K562 (cell line): ENCODE data around the gene ZNF768. TPM values are rescaled to one million over a fixed set of nuclear protein-coding genes. Genes with fewer than 3 reads are reported as not detected.
A peak's percentile ranks its signal among the peaks of the same experiment; 100 is the strongest.

Experiments
- ATAC-seq: fragments of 200-7000 bp; cut with Tn5 transposase; 3 replicates; pipeline ENCODE4 v1.9.1; 2020; ENCODE audit warnings: moderate library complexity
- BruUV-seq: library from RNA; stranded (reverse); fragments of 400-500 nt; replicated peaks from 2 replicates; lab custom pipeline; 2021; lab: Mats Ljungman, UMichigan
- CTCF ChIA-PET: fragments of 300-600 bp; formaldehyde crosslinking; extraction: SDS; loops from one replicate; lab custom pipeline; 2021; ENCODE audit warnings: low intra/inter-chr PET ratio; lab: Yijun Ruan, JAX
- POLR2A ChIA-PET: fragments of 300-600, 350-650 bp; sonication (Branson Sonifier 250); formaldehyde crosslinking; extraction: SDS; loops from one replicate; lab custom pipeline; 2021; ENCODE audit warnings: antibody characterized with exemption, inconsistent platforms; lab: Yijun Ruan, JAX
- DNase-seq, 4 experiments: peaks; one replicate each; pipeline versions ENCODE4 v3.0.0 to v3.0.0-alpha.2; 2011 to 2018; ENCODE audit warnings: low spot score in 3 of 4, mixed read lengths in 3 of 4; ENCODE audit errors: extremely low read depth in 1 of 4
- FAIRE-seq: peaks from 2 replicates; lab custom pipeline; 2011; peaks lifted over from hg19 to GRCh38; lab: Jason Lieb, UNC
- H2AFZ ChIP-seq: 2 replicates; pipeline ENCODE4 v1.6.0; 2011; ENCODE audit warnings: low read depth, low read length, control low read depth, inconsistent platforms
- H3K27ac ChIP-seq: fragments of 200-600 bp; 3 replicates; pipeline ENCODE4 v1.8.0; 2011; ENCODE audit warnings: low read depth, mild to moderate bottlenecking, control low read depth, inconsistent platforms, low read length, moderate library complexity, mixed read lengths; ENCODE audit errors: extremely low read depth
- H3K27me3 ChIP-seq, 2 experiments: fragments of 300-600 bp in 1 of 2; 2 replicates in 1 of 2; 3 replicates in 1 of 2; pipeline versions ENCODE4 v1.6.0 to v1.8.0; 2011; ENCODE audit warnings: inconsistent platforms in 2 of 2, low read length in 2 of 2, mild to moderate bottlenecking in 1 of 2, mixed read lengths in 1 of 2, moderate library complexity in 1 of 2; ENCODE audit not compliant: control insufficient read depth in 2 of 2, insufficient read depth in 2 of 2
- H3K36me3 ChIP-seq: fragments of 300-600 bp; 3 replicates; pipeline ENCODE4 v1.8.0; 2011; ENCODE audit warnings: mild to moderate bottlenecking, low read length, inconsistent platforms; ENCODE audit not compliant: control insufficient read depth, insufficient read depth
- H3K4me1 ChIP-seq, 2 experiments: fragments of 200-600 bp in 1 of 2; replicated peaks in 1 of 2; 2 replicates in 1 of 2; 3 replicates in 1 of 2; pipeline versions ENCODE4 v1.5.1 to v1.8.0; 2011; ENCODE audit warnings: inconsistent platforms in 2 of 2, low read length in 2 of 2, mild to moderate bottlenecking in 1 of 2, mixed read lengths in 1 of 2, moderate library complexity in 1 of 2; ENCODE audit not compliant: control insufficient read depth in 2 of 2, insufficient read depth in 2 of 2
- H3K4me2 ChIP-seq: 2 replicates; pipeline ENCODE4 v1.6.1; 2011; ENCODE audit warnings: low read length, control low read depth, inconsistent platforms, mixed read lengths; ENCODE audit not compliant: insufficient read depth
- H3K4me3 ChIP-seq: fragments of 200-600 bp; sonication (generic), shearing (Covaris generic); 2 replicates; pipeline ENCODE4 v1.5.1; 2016; ENCODE audit warnings: control low read depth, inconsistent platforms
- H3K79me2 ChIP-seq: fragments of 200-600 bp; 3 replicates; pipeline ENCODE4 v1.8.0; 2011; ENCODE audit warnings: low read length, inconsistent platforms; ENCODE audit not compliant: control insufficient read depth, insufficient read depth
- H3K9ac ChIP-seq, 2 experiments: 2 replicates each; pipeline versions ENCODE4 v1.6.0 to v1.6.1; 2011; ENCODE audit warnings: low read depth in 2 of 2, low read length in 2 of 2, control low read depth in 1 of 2, inconsistent platforms in 1 of 2, mild to moderate bottlenecking in 1 of 2, mixed read lengths in 1 of 2; ENCODE audit not compliant: insufficient read depth in 1 of 2
- H3K9me1 ChIP-seq: one replicate; pipeline ENCODE4 v1.6.0; 2011; ENCODE audit warnings: inconsistent platforms, mild to moderate bottlenecking, low read length, moderate library complexity; ENCODE audit not compliant: control insufficient read depth, insufficient read depth
- H3K9me3 ChIP-seq: replicated peaks from 2 replicates; pipeline ENCODE4 v1.5.1; 2011; ENCODE audit warnings: low read depth, low read length, inconsistent platforms; ENCODE audit not compliant: control insufficient read depth, insufficient read depth
- H4K20me1 ChIP-seq: replicated peaks from 2 replicates; pipeline ENCODE4 v1.6.1; 2011; ENCODE audit warnings: low read length, inconsistent platforms, mixed read lengths; ENCODE audit not compliant: control insufficient read depth, insufficient read depth
- FOXK2 ChIP-seq, 2 experiments: fragments of 450-650 bp; IDR thresholded peaks in 1 of 2; conservative IDR thresholded peaks in 1 of 2; 2 replicates each; pipeline ENCODE4 v1.6.1; 2016; ENCODE audit warnings: low read depth in 2 of 2, mild to moderate bottlenecking in 1 of 2
- HMGXB4 ChIP-seq: sonication (generic); formaldehyde crosslinking; IDR thresholded peaks from 2 replicates; pipeline ENCODE4 v1.8.1; 2023; ENCODE audit warnings: mild to moderate bottlenecking, missing genetic modification reagents
- IFI16 ChIP-seq: fragments of 250-450 bp; sonication (Bioruptor Pico); IDR thresholded peaks from 2 replicates; pipeline ENCODE4 v2.1.2; 2022; ENCODE audit warnings: mild to moderate bottlenecking, inconsistent platforms
- SPI1 ChIP-seq: IDR thresholded peaks from 2 replicates; pipeline ENCODE4 v1.6.1; 2011; ENCODE audit warnings: low read depth, low read length, control low read depth, borderline replicate concordance
- STAT6 ChIP-seq: sonication (generic); formaldehyde crosslinking; IDR thresholded peaks from 2 replicates; pipeline ENCODE4 v1.8.1; 2023; ENCODE audit warnings: mild to moderate bottlenecking, missing genetic modification reagents
- ZBTB11 ChIP-seq, 3 experiments: fragments of 200-800 bp in 1 of 3; fragments of 250-450 bp in 1 of 3; fragments of 450-650 bp in 1 of 3; sonication (Bioruptor Pico) in 1 of 3; sonication (Bioruptor generic) in 1 of 3; formaldehyde crosslinking in 1 of 3; IDR thresholded peaks; 2 replicates each; pipeline versions ENCODE4 v1.6.1 to v1.8.0; 2016 to 2022; ENCODE audit warnings: mild to moderate bottlenecking in 2 of 3, missing genetic modification characterization in 2 of 3, missing compliant biosample characterization in 1 of 3, moderate library complexity in 1 of 3
- ZBTB12 ChIP-seq: fragments of 250-450 bp; sonication (Bioruptor Pico); IDR thresholded peaks from 2 replicates; pipeline ENCODE4 v1.4.0; 2020
- WGBS: fragments of 100-300 bp; shearing (Covaris generic); methylation state at CpG from one replicate; pipeline ENCODE4 v1.1.6; 2016; ENCODE audit warnings: low coverage, mixed read lengths; ENCODE audit not compliant: insufficient coverage; ENCODE audit errors: missing lambda C conversion rate; 5-methylcytosine and 5-hydroxymethylcytosine counted together
- in situ Hi-C: fragments of 300-500 bp; cut with MboI; formaldehyde crosslinking; loops from 4 replicates; pipeline ENCODE4 v1.15.0; 2018; ENCODE audit warnings: inconsistent platforms, mixed read lengths
- intact Hi-C: fragments of 100-400 bp; cut with micrococcal nuclease; formaldehyde crosslinking; loops from 2 replicates; pipeline ENCODE4 v1.14.2; 2022
- polyA plus RNA-seq, 8 experiments: library from polyadenylated mRNA; depleted of rRNA in 4 of 8; stranded (reverse) in 5 of 8; unstranded in 3 of 8; fragments of >200 nt; fragmentation: Nextera tagmentation in 2 of 8; fragmentation: Illumina TruSeq in 1 of 8; extraction: Ambion mirVana in 2 of 8; extraction: Trizol in 1 of 8; gene quantifications; 2 replicates each; pipeline versions ENCODE4 v1.2.1 to v1.2.3, GENCODE V29; 2011 to 2014; ENCODE audit warnings: inconsistent platforms in 1 of 8, missing spikeins in 1 of 8
- total RNA-seq, 7 experiments: library from RNA; depleted of rRNA in 6 of 7; stranded (reverse); fragments of >200 nt in 6 of 7; fragmentation: Illumina TruSeq in 2 of 7; extraction: Trizol in 2 of 7; gene quantifications; 2 replicates each; pipeline versions ENCODE4 v1.2.1 to v1.2.3, GENCODE V29; 2011 to 2021; ENCODE audit warnings: low replicate concordance in 1 of 7

Gene ZNF768
- total and polyA plus RNA-seq, 9 of the 15 experiments (the other 6 are each of a cell fraction or from before 2014, with no cell fraction given) = 0.13 to 50.7 (median 26.9) TPM

GRCh38 chr16:30528799-30529457 is 2.6 kb upstream of the ZNF768 start (continued):
- TF ChIP-seq STAT6 (CRISPR knock-in tag) (no peak), HMGXB4 (CRISPR knock-in tag) (no peak)

GRCh38 chr16:30527635-30528178 is 1.3 kb upstream of the ZNF768 start:
- Histone ChIP-seq H3K27ac (peak overlapping the region; percentile 97), H2AFZ (peak overlapping the region; percentile 64), H3K4me3 (peak overlapping the region; percentile 78), H3K4me2 (peak overlapping the region; percentile 68), H4K20me1 (no peaks in the 10 kb centered on the region), H3K9me3 (no peaks in the 10 kb centered on the region), H3K9ac (peak overlapping the region; percentile 16 to 79; a peak in 3 of 4 replicates), H3K27me3 (no peaks in the 10 kb centered on the region), H3K4me1 (peaks cover 34 to 71% of the 10 kb centered on the region in 2 experiments; a peak in 4 of 5 replicates), H3K79me2 (peaks cover 19% of the 10 kb centered on the region), H3K36me3 (peaks cover 17% of the 10 kb centered on the region; the same call in 2 of the 3 replicates), H3K9me1 (no peaks in the 10 kb centered on the region)
- ATAC-seq (no peak), FAIRE-seq (no peak), DNase-seq (no peak)
- ChIA-PET POLR2A (interaction anchor here (0.6 to 1.7 kb wide), 12 partner anchors 8 to 82 kb away, joined by 3 to 11 read pairs (median 5); partner anchors contain the start of genes SEPHS2 and ZNF688), CTCF (interaction anchor here (0.6 kb wide), 1 partner anchor 84 kb away, joined by 3 read pairs; no protein-coding TSS in a partner anchor)
- TSS peak; percentile 73 for BruUV-seq
- in situ Hi-C loops = no loop called here
- intact Hi-C loops = loop anchor here (2.0 to 5.0 kb wide), 3 partner anchors 35 to 83 kb away; partner anchors contain the start of gene SEPHS2
- WGBS = 31% methylated on average over 13 of the region's 14 CpGs
- TF ChIP-seq ZBTB11 (CRISPR knock-in tag; IDR thresholded peaks at IDR 0.05) = peak in 1 of 3 experiments; percentile 66; a peak in 1 of 6 replicates
- no peak for TF ChIP-seq ZBTB12 (CRISPR knock-in tag)
- peak; percentile 97 for TF ChIP-seq SPI1
- 0 out of 2 replicates have a peak, but pooled peaks have one; percentile 43 for TF ChIP-seq IFI16 (CRISPR knock-in tag)
- TF ChIP-seq FOXK2 (conservative IDR thresholded peaks at IDR 0.05 in 1 of 2, IDR thresholded peaks at IDR 0.05 in 1 of 2; ENCODE audit: low read depth in 2 of 2) = 0 out of 4 replicates have a peak, but pooled peaks of 1 of the 2 experiments have one; percentile 6
